ENCODE data around the gene GGA3. TPM values are rescaled to one million over a fixed set of nuclear protein-coding genes. Genes with fewer than 3 reads are reported as not detected.

The GGA3 gene
- total and polyA plus RNA-seq, 2 experiments from 2014 or later: 22.5 to 54.3 TPM

- TF ChIP-seq ZNF462 (CRISPR knock-in tag; IDR thresholded peaks at IDR 0.05): no peak
Observed at GRCh38 chr17:75237100-75238014, 24.0 kb downstream of the GGA3 start (continued).

GRCh38 chr17:75232786-75233185 lies 28.6 kb downstream of the GGA3 start:
- H3K36me3 Mint-ChIP-seq (ENCODE audit: low read depth): peaks cover 88% of the 10 kb centered on the region
- H3K36me3 ChIP-seq (ENCODE audit: insufficient read depth): peaks cover 40% of the 10 kb centered on the region
- H3K9me2 ChIP-seq (ENCODE audit: insufficient read depth): no peaks in the 10 kb centered on the region

More at GRCh38 chr17:75232786-75233185, 28.6 kb downstream of the GGA3 start:
- H3K27ac ChIP-seq (ENCODE audit: low read depth): no peak overlapping the region
- Mint-ChIP-seq H3K9me3 (no peaks in the 10 kb centered on the region), H3K27me3 (ENCODE audit: insufficient read depth, low read depth, poor library complexity) (peaks cover 16% of the 10 kb centered on the region), H3K27ac (no peak overlapping the region), H3K4me3 (no peak overlapping the region), H3K4me1 (no peaks in the 10 kb centered on the region)
- H3K4me3 ChIP-seq: no peak overlapping the region
- DNase-seq (ENCODE audit: low spot score): no peak
- no peaks in the 10 kb centered on the region for H3K4me1 ChIP-seq (ENCODE audit: insufficient read depth)
- no peak overlapping the region for H3K4me2 ChIP-seq
- no peak for ATAC-seq
- H4K20me1 ChIP-seq (replicated peaks; ENCODE audit: insufficient read depth): peaks cover 3% of the 10 kb centered on the region; the same call in 1 of the 2 replicates
- no peak overlapping the region for H2AFZ ChIP-seq
- no peaks in the 10 kb centered on the region for H3K27me3 ChIP-seq (ENCODE audit: insufficient read depth)
- no peak for TF ChIP-seq CREB1 (CRISPR knock-in tag; IDR thresholded peaks at IDR 0.05; ENCODE audit: low read depth)
- TF ChIP-seq STAT1 (IDR thresholded peaks at IDR 0.05; ENCODE audit: unreplicated experiment): no peak
- TF ChIP-seq ZNF114 (CRISPR knock-in tag; IDR thresholded peaks at IDR 0.05): no peak
- no peak for TF ChIP-seq NANOG (IDR thresholded peaks at IDR 0.05; ENCODE audit: borderline replicate concordance)
- no peak for TF ChIP-seq ZNF331 (CRISPR knock-in tag; IDR thresholded peaks at IDR 0.05; ENCODE audit: low read depth)
- no peak for TF ChIP-seq POLR2AphosphoS5 (IDR thresholded peaks at IDR 0.05; ENCODE audit: low read depth)
- TF ChIP-seq REST (IDR thresholded peaks at IDR 0.05; ENCODE audit: unreplicated experiment): no peak
- no peak for TF ChIP-seq JUNB (IDR thresholded peaks at IDR 0.05; ENCODE audit: unreplicated experiment)
- TF ChIP-seq, protein P1, sequence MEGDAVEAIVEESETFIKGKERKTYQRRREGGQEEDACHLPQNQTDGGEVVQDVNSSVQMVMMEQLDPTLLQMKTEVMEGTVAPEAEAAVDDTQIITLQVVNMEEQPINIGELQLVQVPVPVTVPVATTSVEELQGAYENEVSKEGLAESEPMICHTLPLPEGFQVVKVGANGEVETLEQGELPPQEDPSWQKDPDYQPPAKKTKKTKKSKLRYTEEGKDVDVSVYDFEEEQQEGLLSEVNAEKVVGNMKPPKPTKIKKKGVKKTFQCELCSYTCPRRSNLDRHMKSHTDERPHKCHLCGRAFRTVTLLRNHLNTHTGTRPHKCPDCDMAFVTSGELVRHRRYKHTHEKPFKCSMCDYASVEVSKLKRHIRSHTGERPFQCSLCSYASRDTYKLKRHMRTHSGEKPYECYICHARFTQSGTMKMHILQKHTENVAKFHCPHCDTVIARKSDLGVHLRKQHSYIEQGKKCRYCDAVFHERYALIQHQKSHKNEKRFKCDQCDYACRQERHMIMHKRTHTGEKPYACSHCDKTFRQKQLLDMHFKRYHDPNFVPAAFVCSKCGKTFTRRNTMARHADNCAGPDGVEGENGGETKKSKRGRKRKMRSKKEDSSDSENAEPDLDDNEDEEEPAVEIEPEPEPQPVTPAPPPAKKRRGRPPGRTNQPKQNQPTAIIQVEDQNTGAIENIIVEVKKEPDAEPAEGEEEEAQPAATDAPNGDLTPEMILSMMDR (conservative IDR thresholded peaks at IDR 0.05; ENCODE audit: low read depth in 2 of 2): no peak
- TF ChIP-seq EZH2 (IDR thresholded peaks at IDR 0.05; ENCODE audit: low read depth, unreplicated experiment): no peak
- H3K79me2 ChIP-seq (replicated peaks; ENCODE audit: insufficient read depth): no peaks in the 10 kb centered on the region
- H3F3A ChIP-seq (replicated peaks; ENCODE audit: low read depth): peaks cover 26% of the 10 kb centered on the region

All from GM23338 (cell line).